HUDEP-2 (cell line): ENCODE results near the gene ADCY4.
"Not testable (repeated sequence)": the region's sequence is repeated elsewhere in the genome, so short reads cannot be mapped to it uniquely, and the experiment has no call there.

Experiments used
- DNase-seq, 76 experiments: peaks; one replicate each; lab custom pipeline; 2025; ENCODE audit not compliant: unreplicated experiment in 76 of 76; lab: John Stamatoyannopoulos, UW

ADCY4 gene

DNA sequence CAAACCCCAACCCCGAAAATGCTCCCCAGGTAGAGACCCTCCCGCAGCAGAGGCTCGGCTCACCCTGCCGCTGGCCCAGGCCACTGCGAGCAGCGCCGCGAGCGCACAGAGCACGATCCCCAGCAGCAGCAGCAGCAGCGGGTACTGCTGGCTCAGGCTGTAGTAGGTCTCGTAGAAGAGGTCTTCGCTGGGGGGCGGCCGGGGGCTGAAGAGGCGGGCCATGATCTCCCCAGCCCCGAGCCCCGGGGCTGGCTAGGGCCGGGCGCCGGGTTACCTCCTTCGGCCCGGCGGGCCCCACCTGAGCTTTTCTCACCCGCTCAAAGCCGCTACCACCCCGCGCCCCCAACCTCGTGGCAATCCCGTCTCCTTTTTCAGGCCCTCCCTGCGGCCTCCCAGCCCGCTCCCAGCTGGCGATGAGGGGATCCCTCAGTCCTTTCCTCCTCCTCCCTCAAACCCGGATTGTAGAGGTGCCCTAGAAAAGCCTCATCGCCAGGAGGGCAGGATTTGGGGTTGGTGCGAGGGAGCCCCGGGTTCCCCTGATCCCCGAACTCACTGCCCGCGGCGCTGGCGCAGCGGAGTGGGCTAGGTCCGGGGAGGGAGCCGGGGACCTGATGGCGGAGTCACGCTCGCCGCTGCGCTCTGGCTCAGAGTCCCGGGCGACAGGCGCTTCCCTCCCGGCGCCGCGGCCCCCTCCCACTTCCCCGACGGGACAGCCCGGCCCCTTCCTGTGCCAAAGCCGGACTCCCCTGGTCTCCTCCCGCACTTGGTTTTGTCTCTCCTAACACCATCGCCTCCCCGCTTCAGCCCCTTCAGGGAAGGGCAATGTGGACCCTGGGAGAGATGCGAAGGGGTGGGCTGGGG is at the start of gene ADCY4:
Gene ADCY4, minus strand, starts transcription at position 641 of the 861 bp plus-strand sequence. Its CDS starts 419 bp downstream, at position 222.
- no peak for DNase-seq

DNA sequence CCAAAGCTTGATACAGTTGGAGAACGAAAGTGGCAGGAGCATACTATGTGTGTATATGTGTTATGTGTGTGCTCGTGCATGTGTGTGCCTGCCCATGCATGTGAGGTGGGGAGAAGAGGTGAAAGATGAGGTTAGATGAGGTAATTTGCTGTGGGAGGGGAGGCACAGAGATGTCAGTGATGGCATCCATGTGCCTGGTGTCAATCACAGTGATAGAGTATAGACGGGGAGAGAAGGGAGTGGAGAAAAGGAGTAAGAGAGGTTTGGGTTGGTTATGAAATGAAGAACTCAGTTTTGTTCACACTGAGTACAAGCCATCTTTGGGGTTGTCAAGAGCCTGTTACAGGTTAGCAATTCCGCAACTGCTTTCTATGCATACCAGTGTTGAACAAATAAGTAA is 49.3 kb upstream of the ADCY4 start:
- no peak for DNase-seq

DNA sequence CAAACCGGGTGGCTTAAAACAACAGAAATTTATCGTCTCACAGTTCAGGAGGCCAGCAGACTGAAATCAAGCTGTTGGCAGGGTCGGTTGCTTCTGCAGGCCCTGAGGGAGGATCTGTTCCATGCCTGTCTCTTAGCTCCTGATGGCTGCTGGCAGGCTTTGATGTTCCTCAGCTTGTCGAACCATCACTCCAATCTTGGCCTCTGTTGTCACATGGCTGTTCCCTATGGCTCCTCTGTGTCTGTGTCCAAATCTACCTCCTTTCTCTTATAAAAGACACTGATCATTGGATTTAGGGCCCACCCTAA is 47.1 kb upstream of the ADCY4 start:
- no peak for DNase-seq

DNA sequence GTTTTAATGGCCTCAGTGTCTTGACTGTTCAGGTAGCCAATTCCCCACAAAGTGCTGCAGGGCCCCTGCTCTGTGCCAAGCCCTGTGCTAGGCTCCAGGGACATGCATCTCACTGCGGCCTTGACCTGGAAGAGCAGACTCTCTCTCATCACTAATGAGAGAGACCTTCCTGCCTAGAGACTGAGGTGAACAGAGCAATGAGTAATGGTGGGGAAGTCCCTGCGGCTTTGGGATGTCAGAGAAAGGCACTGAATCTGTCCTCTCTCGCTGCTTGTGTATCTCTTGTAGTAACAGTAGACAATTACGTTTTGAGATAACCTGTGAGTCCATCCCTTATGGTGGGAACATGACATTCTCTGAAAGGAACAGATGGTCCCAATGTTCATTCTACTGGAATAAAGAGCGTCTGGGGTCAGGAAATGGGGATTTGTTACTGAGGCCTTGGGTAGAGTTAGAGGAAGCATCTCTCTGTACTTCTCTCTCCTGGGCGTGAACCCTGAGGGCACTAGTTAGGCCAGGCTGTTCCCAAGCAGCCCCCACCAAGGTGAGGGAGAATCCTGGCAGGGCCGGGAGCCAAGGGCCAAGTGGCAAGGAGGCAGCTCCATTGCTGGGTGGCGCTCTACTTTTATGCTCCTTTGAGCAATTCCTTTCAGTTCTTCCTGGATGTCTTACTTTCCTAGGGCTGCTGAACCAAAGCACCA is 46.6 kb upstream of the ADCY4 start:
- DNase-seq, result no peak

DNA sequence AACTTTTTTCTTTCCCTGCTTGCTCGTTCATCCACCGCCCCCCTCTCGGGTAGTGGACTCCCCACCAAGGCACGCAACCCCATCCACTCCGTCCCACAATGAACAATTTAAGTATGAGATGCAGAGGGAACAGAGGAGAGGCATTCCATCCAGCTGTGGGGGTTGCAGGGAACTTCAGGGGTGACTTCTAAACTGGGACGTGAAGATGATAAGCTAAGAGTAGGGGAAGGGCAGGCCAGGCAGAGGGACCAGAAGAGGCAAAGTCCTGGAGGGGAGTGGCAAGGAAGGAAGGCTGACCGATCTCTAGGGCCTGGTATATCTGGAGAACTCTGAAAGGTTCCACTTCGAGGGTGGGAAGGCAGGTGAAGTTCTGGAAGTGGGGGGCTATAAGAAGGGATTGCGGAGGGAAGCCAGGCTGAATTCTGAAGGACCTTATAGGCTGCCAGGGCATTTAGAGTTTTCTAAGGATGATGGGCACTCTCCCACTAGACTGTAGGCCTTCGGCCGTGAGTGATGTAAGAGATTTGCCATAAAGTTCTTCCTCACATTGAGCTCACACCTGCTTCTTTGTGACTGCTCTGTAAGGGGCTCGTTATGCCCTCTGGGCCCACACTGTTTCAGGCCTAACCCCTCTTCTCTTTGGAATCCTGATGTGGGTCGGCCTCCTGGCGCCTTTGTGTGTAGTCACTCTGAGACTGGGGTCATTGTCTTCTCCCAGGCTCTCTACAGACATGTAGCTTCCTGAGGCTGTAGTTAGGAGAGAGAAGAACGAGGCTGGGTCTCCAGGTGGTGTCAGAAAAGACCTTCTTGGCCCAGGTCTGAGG is 45.2 kb upstream of the ADCY4 start:
- no peak for DNase-seq

DNA sequence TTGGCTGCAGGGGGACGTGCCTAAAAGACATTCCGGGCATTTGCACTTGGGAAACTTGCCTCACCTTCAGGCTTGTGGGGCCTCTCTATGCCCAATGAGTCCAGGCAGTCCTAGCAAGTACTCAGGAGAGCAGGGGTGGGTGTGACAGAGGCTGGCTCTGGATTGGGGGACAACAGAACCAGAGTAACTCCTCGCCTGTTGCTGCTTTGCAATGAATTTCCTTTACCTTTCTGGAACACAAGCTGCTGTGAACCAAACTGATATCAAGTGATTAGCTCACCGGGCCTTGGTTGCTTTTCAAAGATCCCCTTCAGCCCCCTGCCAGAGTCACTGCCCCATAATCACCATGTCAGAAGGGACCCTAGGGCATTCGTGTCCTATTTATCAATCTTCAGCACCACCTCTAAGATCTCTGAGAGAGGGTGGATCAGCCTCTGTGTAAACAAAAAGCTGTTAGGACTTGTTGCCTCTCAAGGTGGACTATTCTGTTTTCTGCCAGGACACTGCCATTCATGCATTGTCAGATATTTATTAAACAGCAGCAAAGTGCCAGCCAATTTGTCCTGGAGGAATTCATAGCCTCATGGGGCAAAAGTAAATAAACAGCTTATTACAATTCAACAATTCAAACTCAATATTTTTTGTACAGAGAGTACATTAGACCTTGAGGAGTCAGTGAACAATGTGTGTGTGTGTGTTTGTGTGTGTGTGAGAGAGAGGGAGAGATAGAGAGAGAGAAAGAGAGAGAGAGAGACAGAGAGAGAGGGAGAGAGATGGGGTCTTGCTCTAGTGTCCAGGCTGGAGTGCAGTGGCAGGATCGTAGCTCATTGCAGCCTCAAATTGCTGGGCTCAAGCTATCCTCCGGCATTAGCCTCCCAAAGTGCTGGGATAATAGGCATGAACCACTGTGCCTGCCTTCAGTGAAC is 44.4 kb upstream of the ADCY4 start:
- DNase-seq, result no peak

DNA sequence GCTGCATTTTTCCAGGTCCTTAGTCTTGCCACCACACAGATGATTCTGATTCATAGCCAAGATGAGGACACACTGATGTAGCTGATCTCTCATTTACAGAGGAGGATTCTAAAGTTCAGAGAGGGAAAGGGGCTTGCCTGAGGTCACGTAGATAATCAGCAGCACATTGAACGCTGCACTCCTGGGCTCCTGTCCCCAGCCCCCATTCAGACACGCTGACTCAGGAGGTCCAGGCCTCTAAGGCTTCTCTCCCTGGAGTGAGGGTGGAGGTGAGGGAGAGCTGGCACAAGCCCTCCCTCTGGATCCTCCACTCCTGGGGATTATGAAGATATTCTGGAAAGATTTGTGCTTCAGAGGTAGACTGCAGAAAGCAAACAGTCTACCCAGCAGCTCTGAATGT is 43.5 kb upstream of the ADCY4 start:
- no peak for DNase-seq

DNA sequence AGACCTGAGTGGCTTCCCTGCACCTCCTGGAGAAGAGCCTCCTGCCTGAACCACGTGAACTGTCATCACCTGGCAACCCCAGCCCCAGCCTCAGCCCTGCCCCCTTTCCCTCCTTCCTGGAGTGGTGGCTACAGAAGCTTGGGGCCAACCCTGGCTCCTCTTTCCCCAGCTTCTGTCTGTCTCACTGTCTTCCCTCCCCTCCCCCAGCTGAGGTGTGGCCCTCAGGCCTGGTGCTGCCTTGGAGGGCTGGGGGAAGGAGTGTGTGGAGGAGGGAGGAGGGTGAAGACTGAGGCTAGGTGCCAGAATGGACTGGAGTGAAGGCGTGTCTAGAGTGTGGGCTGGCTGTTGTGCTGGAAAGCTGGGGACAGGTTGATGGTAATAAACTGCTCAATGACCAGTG is 42.8 kb upstream of the ADCY4 start:
- peak in 47 of 76 experiments; percentile 3 to 76 (median 39) for DNase-seq

DNA sequence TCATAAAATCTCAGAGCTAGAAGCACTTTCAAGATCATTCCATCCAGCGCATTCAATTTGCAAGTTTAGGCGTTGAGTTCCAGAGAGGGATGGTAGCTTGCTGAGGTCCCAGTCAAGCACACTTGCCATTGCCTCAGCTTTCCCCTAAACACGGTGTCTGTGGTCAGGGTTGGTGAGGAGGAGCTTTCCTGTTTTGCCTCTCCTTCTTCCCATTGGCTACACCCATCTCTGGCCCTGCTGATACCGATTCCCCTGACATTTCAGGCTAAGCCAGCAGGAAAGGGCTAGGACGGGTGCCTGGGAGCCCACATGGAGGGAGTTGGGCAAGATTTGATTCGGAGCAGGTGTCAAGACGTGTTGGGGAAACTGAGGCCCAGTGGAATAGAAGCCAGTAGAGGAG is 42.3 kb upstream of the ADCY4 start:
- no peak for DNase-seq

DNA sequence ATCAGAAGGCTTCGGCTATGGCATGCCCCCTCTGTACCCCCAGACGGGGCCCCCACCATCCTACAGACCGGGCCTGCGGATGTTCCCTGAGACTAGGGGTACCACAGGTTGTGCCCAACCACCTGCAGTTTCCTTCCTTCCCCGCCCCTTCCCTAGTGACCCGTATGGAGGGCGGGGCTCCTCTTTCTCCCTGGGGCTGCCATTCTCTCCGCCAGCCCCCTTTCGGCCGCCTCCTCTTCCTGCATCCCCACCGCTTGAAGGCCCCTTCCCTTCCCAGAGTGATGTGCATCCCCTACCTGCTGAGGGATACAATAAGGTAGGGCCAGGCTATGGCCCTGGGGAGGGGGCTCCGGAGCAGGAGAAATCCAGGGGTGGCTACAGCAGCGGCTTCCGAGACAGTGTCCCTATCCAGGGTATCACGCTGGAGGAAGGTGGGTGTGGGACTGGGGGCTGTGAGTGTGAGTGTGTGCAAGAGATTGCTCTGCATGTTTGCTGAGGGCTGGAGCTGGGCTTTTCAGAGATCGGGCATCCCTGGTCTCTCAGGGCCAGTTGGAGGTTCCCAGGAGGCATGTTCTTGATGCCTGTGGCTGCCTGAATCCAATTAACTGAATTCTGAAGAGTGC is 41.7 kb upstream of the ADCY4 start:
- DNase-seq, result no peak

DNA sequence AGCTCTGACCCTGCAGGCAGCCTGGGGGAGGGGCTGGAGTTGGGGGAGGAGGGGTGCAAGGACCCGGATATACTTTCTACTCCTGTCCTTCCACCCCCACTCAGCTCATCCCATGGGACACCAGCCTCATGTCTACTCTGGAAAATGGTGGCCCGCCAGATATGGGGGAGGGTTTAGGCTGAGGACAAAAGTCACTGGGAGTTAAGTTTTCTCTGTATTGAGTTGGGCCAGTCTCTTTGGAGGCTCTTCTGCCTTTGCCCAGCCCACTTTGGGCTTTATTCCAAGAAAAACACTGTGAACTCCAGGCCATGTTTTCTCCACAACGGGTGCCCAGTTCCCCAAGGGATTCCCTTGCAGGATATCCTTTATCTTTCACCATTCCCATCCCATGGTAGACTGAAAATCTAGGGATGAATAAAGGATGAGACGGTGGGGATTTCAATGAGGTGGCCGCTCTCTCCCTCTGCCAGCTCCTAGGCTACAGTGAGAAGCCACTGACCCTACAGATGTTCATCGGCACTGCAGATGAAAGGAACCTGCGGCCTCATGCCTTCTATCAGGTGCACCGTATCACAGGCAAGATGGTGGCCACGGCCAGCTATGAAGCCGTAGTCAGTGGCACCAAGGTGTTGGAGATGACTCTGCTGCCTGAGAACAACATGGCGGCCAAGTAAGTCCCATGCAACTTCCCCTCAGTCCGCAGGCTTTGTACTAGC is 38.0 kb upstream of the ADCY4 start:
- no peak for DNase-seq

DNA sequence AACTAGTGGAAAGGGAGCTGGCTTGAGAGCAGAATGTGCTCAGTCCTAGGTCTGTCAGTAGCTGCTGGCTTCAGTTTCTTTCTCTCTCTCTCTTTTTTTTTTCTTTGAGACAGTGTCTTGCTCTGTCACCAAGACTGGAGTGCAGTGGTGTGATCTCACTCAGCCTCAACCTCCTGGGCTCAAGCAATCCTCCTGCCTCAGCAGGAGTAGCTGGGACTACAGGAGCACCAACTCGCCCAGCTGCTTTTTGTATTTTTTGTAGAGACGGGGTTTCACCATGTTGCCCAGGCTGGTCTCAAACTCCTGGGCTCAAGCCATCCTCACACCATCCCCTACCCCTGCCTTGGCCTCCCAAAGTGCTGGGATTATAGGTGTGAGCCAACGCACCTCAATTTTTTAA is 36.7 kb upstream of the ADCY4 start:
- DNase-seq, result not testable (repeated sequence)

DNA sequence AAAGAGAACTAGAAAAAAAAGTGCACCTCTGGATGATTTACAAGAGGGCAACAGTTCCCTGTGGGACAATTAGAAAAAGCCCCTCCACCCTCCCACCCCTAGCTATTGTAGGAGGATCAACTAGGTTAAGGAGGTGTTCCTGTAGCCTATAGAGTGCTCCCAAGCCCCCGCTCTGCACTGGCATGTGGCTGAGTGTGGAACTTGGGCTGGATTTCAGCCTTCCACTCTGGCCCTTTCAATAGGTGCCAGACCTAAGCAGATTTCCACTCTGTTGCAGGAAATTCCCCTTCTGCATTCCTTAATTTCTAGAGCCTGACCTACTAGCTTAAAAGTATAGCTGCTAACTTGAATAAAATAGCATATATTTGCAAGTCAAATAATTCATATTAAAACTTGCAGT is 35.9 kb upstream of the ADCY4 start:
- DNase-seq, result no peak

DNA sequence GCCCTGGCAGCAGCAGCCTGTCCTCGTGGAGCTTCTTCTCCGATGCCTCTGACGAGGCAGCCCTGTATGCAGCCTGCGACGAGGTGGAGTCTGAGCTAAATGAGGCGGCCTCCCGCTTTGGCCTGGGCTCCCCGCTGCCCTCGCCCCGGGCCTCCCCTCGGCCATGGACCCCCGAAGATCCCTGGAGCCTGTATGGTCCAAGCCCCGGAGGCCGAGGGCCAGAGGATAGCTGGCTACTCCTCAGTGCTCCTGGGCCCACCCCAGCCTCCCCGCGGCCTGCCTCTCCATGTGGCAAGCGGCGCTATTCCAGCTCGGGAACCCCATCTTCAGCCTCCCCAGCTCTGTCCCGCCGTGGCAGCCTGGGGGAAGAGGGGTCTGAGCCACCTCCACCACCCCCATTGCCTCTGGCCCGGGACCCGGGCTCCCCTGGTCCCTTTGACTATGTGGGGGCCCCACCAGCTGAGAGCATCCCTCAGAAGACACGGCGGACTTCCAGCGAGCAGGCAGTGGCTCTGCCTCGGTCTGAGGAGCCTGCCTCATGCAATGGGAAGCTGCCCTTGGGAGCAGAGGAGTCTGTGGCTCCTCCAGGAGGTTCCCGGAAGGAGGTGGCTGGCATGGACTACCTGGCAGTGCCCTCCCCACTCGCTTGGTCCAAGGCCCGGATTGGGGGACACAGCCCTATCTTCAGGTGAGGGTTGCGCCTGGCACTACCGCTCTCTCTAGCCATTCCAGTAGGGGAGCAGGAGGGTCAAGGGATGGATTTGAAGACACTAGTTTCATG is 35.2 kb upstream of the ADCY4 start:
- no peak for DNase-seq

DNA sequence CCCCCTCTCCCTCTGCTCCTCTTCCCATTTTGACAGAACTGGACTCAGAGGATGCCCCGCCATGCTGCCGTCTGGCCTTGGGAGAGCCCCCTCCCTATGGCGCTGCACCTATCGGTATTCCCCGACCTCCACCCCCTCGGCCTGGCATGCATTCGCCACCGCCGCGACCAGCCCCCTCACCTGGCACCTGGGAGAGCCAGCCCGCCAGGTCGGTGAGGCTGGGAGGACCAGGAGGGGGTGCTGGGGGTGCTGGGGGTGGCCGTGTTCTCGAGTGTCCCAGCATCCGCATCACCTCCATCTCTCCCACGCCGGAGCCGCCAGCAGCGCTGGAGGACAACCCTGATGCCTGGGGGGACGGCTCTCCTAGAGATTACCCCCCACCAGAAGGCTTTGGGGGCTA is 34.6 kb upstream of the ADCY4 start:
- DNase-seq, result no peak

DNA sequence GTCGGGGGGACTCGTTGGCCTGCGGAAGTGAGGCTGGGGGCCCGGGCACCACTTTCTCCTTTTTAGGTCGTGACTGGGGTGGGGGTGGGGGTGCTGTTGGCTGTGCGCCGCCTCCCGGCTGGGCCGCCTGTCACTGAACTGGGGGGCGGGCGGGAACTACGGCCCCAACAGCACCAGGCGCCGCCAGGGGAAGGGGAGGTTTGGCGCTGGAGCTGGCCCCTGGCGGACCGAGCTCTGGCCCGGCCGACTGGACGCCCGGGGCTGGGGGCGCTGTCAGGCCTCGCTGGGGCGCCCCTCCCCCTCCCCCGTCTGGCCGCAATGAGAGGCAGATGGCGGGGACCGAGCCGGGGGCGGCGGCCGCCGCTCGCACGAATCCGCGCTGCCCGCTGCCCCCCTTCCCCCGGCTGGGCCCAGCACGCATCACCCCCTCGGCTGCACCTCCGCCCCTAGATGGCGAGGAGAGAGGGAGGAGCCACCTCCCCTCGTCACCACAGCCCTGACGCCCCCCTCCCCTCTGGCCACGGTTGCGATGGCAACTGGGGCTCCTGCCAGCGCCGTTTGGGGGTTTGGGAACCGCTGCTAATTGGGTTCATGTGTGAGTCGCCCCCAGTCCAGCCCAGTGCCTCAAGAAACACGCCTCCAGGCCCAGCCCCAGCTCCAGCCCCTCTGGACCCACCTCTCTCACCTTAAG is 33.8 kb upstream of the ADCY4 start:
- DNase-seq, result no peak

DNA sequence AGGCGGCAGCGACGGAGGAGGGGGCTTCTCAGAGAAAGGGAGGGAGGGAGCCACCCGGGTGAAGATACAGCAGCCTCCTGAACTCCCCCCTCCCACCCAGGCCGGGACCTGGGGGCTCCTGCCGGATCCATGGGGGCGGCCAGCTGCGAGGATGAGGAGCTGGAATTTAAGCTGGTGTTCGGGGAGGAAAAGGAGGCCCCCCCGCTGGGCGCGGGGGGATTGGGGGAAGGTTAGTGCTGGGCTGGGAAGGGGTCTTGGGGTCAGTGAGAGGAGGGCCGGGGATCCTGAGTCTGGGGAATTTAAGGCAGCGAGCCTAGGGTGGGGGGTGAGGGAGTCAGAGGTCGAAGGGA is 33.3 kb upstream of the ADCY4 start:
- DNase-seq, result no peak
